HG02970 (cell line): ENCODE data around the gene AFDN.

Experiments used
- ATAC-seq: cut with Tn5 transposase; IDR thresholded peaks from one replicate; pipeline ENCODE4 v1.9.1; 2021; ENCODE audit warnings: mild to moderate bottlenecking, moderate library complexity, moderate number of reproducible peaks; ENCODE audit not compliant: unreplicated experiment, low FRiP score

Gene AFDN

DNA sequence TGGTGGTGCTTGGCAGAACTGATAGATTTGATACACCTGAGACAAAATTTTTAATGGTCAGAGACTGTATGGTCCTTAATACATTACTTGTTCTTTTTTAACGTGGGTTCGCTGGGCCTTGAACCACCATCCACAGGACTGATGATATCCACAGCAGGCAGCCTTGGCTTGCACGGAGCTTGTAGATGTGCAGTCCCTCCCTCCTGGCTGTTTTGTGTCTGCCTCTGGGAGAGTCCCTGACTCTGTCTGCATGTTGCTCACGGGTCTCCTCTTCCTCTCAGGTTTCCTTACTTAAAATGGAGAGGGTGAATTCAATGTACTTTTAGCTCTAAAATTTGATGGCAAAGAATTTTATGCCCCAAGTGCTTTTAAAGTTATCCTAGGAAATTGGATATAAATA is 188.3 kb downstream of the AFDN start:
- ATAC-seq, result no peak

GRCh38 chr6:168015482-168016175 is 188.9 kb downstream of the AFDN start:
- ATAC-seq, result no peak

GRCh38 chr6:168016176-168016620 is 189.5 kb downstream of the AFDN start:
- ATAC-seq, result no peak

GRCh38 chr6:168016721-168017525 is 190.2 kb downstream of the AFDN start:
- no peak for ATAC-seq

DNA sequence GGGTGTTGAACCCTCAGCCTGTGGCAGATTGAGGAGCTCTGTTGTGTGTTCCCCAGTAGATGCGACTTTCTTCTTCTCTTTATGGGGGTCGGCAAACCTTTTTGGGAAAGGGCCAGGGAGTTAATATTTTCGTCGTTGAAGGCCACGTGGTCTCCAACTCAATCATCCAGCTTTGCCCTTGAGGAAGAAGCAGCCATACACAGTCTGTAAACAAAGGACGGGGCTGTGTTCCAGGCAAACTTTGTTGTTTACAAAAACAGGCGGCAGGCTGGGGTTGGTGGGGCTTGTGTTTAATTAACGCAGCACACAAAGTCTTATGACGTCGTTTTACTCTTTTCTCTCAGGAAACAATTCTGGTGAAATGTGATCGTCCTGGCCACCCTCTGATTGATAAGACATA is 190.9 kb downstream of the AFDN start:
- no peak for ATAC-seq

DNA sequence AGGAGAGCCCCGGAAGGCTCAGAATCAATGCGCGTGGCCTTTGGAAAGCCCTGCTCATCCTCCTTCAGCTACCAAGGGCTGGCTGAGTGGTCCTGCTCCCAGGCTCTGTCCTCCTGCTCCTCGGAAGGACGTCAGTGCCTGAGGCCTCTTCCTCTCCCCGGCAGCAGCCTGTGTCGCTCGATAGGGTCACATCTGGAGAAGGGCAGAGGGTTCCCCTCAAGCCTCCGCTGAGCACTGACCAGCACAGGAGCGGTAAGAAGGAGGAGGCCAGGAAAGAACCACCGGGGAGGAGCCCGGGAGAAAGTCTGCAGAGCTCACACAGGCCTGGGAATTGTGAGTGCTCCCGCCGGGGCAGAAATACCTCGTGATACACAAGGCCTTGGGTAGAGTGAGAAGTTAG is 192.0 kb downstream of the AFDN start:
- no peak for ATAC-seq

- ATAC-seq, result no peak
Measured at GRCh38 chr6:168020242-168020641, 193.5 kb downstream of the AFDN start.

DNA sequence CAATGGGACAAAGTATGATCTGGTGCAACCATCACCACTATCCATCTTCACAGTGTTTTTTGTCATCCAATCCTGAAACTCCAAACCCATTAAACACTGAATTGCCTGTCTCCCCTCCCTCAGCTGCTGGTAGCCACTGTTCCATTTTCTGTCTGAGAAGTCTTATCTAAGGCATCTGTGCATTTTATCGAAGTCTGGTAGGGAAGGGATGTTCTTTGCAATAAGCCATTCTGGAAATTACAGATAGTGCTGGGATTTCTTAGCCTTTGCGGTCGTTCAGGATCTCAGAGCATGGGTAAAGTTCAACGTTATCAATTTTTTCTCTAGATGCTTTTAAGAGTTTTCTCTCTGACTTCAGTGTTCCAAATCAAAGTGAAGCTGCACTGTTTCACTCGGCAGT is 194.9 kb downstream of the AFDN start:
- no peak for ATAC-seq
